GM19043 (cell line): ENCODE data around the gene RPTOR.

Source experiments
- ATAC-seq: cut with Tn5 transposase; IDR thresholded peaks from one replicate; pipeline ENCODE4 v1.9.1; 2021; ENCODE audit warnings: low read depth; ENCODE audit not compliant: unreplicated experiment

RPTOR gene

DNA sequence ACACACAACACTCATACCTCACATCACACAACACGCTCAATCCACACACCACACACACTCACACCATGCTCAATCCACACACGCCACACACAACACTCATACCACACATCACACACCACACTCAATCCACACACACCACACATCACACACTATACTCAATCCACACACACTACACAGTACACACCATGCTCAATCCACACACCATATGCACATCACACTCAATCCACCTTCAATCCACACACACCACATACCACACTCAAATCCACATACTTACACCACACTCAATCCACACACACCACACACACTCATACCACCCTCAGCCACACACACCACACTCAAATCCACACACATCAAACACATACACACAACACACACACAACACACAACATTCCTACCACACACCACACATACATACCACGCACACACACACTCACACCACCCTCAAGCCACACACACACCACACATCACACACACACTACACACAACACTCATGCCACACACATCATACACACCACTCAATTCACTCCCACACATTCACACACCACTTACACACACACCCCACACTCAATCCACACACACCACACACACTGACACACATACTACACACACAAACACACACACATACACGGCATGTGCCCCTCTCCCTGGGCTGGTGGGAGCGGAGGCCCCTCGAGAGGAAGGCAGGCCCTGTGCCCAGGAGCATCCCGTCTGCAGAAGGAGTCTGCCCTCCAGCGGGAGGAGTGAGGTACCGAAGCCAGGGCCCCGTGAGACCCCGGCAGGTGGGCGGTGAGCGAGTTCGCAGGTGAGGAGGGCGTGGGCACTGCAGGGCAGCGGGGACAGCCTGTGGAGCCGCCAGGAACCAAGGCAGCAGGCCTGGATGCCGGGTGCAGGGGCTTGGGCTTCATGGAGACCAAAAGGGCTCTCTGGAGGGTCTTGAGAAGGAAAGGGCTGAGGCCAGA lies 33.1 kb upstream of the RPTOR start:
- ATAC-seq = no peak

DNA sequence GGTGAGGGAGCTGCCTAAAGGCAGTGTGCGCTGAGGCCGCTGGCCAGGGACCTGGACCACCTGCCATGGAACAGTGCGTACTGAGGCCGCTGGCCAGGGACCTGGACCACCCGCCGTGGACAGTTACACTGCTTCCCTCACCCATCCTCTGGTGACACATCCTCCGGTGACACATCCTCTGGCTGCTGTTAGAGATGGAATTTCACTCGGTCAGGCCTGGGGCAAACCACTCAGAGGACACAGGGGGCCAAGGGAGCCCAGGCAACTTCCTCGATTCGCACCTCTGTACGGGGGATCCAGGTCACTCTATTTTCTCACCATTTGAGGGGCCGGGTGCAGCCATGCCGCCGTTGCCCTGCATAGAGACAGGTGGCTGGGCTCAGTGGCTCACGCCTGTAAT lies 32.4 kb upstream of the RPTOR start:
- no peak for ATAC-seq

DNA sequence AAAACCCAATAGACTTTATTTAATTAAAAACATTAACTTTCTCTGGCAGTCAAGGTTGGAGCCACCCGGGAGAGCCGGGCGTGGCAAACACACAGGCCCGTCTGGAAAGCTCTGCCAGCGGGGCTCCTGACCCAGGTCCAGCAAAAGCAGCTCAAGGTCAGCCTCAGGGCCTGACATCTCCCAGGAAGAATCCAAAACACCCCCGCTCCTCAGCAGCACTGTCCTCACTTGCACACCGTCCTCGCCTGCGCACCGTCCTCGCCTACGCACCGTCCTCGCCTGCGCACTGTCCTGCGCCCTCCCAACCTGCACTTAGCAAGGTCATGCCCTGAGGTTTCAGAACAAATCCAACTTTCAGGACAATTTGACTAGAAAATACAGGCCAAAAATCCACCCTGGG lies 31.4 kb upstream of the RPTOR start:
- ATAC-seq = no peak

- no peak for ATAC-seq
Measured at GRCh38 chr17:80513892-80514291, 30.7 kb upstream of the RPTOR start.

GRCh38 chr17:80516171-80516932 lies 28.3 kb upstream of the RPTOR start:
- ATAC-seq = no peak

- no peak for ATAC-seq
Measured at GRCh38 chr17:80517641-80518040, 27.0 kb upstream of the RPTOR start.

GRCh38 chr17:80518392-80518791 lies 26.2 kb upstream of the RPTOR start:
- ATAC-seq = no peak

DNA sequence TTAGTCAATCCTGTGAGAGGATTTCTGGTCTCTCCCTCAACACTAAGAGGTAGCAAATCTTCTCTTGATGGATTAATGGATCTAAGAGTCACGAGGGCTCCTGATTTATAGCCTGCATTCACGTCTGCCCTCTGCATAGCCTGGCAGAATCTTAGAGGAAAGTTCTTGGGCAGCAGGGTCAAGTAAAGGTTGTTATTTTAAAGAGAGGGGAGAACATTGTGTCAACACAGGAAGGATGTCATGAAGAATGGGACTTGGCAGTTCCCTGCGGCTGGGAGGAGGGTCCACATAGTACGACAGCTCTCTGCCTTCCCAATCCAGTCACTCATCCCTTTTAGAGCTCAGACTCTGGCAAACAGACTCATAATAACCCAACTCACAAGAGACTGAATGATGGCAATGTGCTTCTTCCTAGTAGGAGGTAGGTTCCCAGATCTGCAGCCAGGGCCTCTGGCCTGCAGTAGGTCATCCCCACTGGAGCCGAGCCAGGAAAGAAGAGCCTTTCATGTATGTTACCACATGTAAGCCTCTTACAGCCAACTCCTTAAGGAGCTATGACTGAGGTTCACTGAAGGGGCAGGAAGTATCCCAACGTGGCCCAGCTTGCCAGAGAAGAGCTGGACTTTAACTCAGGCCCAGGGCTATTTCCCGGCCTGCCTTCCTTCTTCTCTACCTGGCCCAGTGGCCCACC lies 25.4 kb upstream of the RPTOR start:
- ATAC-seq = no peak

DNA sequence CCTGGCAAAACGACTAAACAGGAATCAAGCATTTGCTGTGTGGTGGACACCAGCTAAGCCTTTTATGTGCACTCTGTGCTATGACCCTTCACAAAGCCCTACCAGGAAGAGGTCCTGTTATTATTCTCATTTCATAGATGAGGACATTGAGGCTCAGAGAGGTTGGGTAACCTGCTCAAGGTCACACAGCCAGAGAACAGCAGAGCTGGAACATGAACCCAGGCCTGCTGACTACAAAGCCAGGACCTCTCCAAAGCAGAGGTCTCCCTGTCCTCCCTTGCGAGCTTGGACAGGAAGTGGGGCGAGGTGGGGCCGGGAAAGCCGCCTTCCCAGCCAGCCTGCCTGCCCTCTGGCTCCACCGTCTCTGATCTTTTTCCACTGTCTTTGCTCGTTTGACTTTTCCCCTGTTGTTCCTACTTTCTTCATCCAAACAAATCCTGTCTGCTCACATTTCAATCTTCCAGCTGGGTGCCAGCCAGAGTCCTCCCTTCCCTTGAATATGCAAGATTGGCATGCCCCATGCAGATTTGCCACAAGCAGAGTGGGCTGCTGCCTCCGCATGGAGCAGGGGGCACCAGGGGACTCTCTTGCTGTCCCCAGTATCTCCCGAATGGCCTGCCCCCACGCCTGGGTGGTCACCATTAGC lies 23.7 kb upstream of the RPTOR start:
- no peak for ATAC-seq

GRCh38 chr17:80523054-80523744 lies 21.4 kb upstream of the RPTOR start:
- ATAC-seq = no peak

DNA sequence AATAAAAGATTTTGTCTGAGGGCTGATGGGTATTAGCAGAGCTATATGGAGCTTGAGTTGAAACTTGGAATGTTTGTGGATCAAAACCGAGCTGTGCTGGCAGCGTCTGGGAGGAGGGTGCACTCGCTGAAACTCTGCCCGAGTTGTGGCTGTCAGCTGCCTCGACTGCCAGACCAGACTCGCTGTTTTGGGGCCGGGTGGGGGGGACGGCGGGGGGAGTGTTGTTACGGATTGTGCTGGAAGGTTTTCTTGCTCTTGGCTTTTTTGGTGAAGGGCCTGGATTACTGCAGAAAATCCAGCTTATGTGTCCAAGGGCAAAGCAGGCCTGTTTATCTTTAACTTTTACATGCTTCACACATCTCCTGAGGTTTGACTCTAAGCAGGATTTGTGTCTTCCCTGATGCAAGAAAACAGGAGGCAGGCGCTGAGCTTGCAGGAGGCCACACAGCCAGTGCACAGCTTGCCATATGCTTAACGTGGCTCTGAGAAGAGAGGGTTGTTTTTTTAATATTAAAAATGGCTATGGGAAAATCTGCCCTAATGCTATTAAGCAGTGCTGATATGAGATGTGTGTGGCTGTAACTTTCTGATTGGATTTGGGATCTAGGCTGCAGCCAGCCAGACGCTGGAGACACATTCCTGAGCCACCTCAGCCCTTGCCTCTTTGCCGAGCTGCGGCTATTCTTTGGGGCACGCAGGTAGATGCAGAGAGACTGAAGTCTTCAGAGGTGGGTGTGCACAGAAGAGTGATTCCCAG lies 20.5 kb upstream of the RPTOR start:
- ATAC-seq = no peak

- ATAC-seq = no peak
Measured at GRCh38 chr17:80526116-80526910, 18.3 kb upstream of the RPTOR start.

GRCh38 chr17:80527016-80527645 lies 17.5 kb upstream of the RPTOR start:
- no peak for ATAC-seq

- ATAC-seq = no peak
Measured at GRCh38 chr17:80528536-80528935, 16.1 kb upstream of the RPTOR start.

- ATAC-seq = no peak
Measured at GRCh38 chr17:80529104-80529903, 15.3 kb upstream of the RPTOR start.

- ATAC-seq = no peak
Measured at GRCh38 chr17:80529904-80530292, 14.7 kb upstream of the RPTOR start.

GRCh38 chr17:80531400-80531799 lies 13.2 kb upstream of the RPTOR start:
- ATAC-seq = no peak
